H1 (cell line): ENCODE results near the gene IRF4.

Source experiments
- CBX8 ChIP-seq: fragments of 300-800, 300-1000 bp; sonication (generic); IDR thresholded peaks from 2 replicates; pipeline ENCODE4 v1.7.1; 2016; ENCODE audit warnings: low read depth, low read length, borderline replicate concordance
- CTCF ChIP-seq, 3 experiments: IDR thresholded peaks; 1 replicate in 2 of 3; 2 replicates in 1 of 3; pipeline versions ENCODE4 v1.5.1 to v1.6.1; 2011; ENCODE audit warnings: low read length in 3 of 3, mild to moderate bottlenecking in 3 of 3, inconsistent platforms in 2 of 3, low read depth in 1 of 3, moderate library complexity in 1 of 3; ENCODE audit not compliant: insufficient read depth in 1 of 3; ENCODE audit errors: control extremely low read depth in 1 of 3
- EGR1 ChIP-seq: IDR thresholded peaks from 2 replicates; pipeline ENCODE4 v1.6.1; 2011; ENCODE audit warnings: low read depth, low read length, borderline replicate concordance
- POLR2A ChIP-seq, 2 experiments: IDR thresholded peaks; 1 replicate in 1 of 2; 2 replicates in 1 of 2; pipeline ENCODE4 v1.6.1; 2011; ENCODE audit warnings: low read depth in 2 of 2, low read length in 2 of 2, mild to moderate bottlenecking in 2 of 2; ENCODE audit errors: control extremely low read depth in 1 of 2
- SIN3A ChIP-seq, 2 experiments: IDR thresholded peaks in 1 of 2; conservative IDR thresholded peaks in 1 of 2; 2 replicates each; pipeline ENCODE4 v1.6.1; 2011 to 2012; ENCODE audit warnings: low read length in 2 of 2, improper control_type of control experiment in 1 of 2, low read depth in 1 of 2, mild to moderate bottlenecking in 1 of 2
- TCF12 ChIP-seq: IDR thresholded peaks from 2 replicates; pipeline ENCODE4 v1.6.1; 2011; ENCODE audit warnings: low read depth, mild to moderate bottlenecking, low read length

GRCh38 chr6:355373-356208 lies 36.0 kb upstream of the IRF4 start:
- no peak for TF ChIP-seq EGR1
- TF ChIP-seq CBX8: no peak
- no peak for TF ChIP-seq POLR2A (IDR thresholded peaks at IDR 0.05; ENCODE audit: control extremely low read depth in 1 of 2, low read depth in 2 of 2, low read length in 2 of 2)
- TF ChIP-seq SIN3A (conservative IDR thresholded peaks at IDR 0.05 in 1 of 2, IDR thresholded peaks at IDR 0.05 in 1 of 2; ENCODE audit: low read depth in 1 of 2, low read length in 2 of 2): no peak
- TF ChIP-seq TCF12: no peak
- TF ChIP-seq CTCF (IDR thresholded peaks at IDR 0.05; ENCODE audit: control extremely low read depth in 1 of 3, insufficient read depth in 1 of 3, low read depth in 1 of 3, low read length in 3 of 3): no peak
